Measurements from ENCODE around the gene MAGI2.

DNA sequence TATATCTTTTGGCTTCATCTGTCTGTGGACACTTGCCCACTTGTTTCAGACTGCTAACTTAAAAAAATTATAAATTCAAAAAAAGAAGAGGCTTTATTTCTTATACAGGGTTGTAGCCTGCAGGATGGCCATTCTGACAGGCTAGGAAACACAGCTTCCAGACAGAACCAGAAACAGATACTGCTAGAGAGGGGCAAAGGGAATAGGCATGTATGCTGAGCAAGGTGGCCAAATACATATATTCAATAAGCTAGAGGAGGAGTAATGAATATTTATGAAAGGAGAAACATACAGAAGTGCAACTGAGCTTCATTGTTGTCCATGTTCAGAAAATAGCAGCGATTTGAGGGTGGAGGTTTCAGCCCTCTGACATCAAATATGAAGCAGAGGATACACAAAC is 22.0 kb upstream of the MAGI2 start:
- TF ChIP-seq, protein P1, sequence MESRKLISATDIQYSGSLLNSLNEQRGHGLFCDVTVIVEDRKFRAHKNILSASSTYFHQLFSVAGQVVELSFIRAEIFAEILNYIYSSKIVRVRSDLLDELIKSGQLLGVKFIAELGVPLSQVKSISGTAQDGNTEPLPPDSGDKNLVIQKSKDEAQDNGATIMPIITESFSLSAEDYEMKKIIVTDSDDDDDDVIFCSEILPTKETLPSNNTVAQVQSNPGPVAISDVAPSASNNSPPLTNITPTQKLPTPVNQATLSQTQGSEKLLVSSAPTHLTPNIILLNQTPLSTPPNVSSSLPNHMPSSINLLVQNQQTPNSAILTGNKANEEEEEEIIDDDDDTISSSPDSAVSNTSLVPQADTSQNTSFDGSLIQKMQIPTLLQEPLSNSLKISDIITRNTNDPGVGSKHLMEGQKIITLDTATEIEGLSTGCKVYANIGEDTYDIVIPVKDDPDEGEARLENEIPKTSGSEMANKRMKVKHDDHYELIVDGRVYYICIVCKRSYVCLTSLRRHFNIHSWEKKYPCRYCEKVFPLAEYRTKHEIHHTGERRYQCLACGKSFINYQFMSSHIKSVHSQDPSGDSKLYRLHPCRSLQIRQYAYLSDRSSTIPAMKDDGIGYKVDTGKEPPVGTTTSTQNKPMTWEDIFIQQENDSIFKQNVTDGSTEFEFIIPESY (IDR thresholded peaks at IDR 0.05), result no peak
- TF ChIP-seq, protein P2, sequence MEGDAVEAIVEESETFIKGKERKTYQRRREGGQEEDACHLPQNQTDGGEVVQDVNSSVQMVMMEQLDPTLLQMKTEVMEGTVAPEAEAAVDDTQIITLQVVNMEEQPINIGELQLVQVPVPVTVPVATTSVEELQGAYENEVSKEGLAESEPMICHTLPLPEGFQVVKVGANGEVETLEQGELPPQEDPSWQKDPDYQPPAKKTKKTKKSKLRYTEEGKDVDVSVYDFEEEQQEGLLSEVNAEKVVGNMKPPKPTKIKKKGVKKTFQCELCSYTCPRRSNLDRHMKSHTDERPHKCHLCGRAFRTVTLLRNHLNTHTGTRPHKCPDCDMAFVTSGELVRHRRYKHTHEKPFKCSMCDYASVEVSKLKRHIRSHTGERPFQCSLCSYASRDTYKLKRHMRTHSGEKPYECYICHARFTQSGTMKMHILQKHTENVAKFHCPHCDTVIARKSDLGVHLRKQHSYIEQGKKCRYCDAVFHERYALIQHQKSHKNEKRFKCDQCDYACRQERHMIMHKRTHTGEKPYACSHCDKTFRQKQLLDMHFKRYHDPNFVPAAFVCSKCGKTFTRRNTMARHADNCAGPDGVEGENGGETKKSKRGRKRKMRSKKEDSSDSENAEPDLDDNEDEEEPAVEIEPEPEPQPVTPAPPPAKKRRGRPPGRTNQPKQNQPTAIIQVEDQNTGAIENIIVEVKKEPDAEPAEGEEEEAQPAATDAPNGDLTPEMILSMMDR (IDR thresholded peaks at IDR 0.05; ENCODE audit: low read depth, low read length, missing input control), result no peak
- no peak for TF ChIP-seq JUND (IDR thresholded peaks at IDR 0.05)
- TF ChIP-seq FOXA1 (IDR thresholded peaks at IDR 0.05), result no peak
- TF ChIP-seq TAF1 (conservative IDR thresholded peaks at IDR 0.05), result no peak
- no peak for TF ChIP-seq RAD21 (IDR thresholded peaks at IDR 0.05)
- TF ChIP-seq HNF4G (IDR thresholded peaks at IDR 0.05), result no peak
- no peak for TF ChIP-seq YY1 (IDR thresholded peaks at IDR 0.05)
- TF ChIP-seq, protein P3, sequence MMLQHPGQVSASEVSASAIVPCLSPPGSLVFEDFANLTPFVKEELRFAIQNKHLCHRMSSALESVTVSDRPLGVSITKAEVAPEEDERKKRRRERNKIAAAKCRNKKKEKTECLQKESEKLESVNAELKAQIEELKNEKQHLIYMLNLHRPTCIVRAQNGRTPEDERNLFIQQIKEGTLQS (IDR thresholded peaks at IDR 0.05), result no peak

Measured in liver (tissue), 3 donors.